Hematopoietic multipotent progenitor cell (in vitro differentiated cells): ENCODE results near the gene PHF13. TPM values are rescaled to one million over a fixed set of nuclear protein-coding genes. Genes with fewer than 3 reads are reported as not detected.

Experiments
- DNase-seq, 3 donors: peaks; one replicate each; pipeline ENCODE4 v3.0.0-alpha.2; 2011 to 2015; ENCODE audit warnings: low read depth in 2 of 3, low spot score in 2 of 3
- total RNA-seq: library from RNA; depleted of rRNA; stranded (reverse); fragments of >200 nt; gene quantifications from one replicate; pipeline ENCODE4 v1.2.3, GENCODE V29; 2012

The PHF13 gene
- total RNA-seq = 7.0 TPM

GRCh38 chr1:6613361-6614018 is at the start of gene PHF13:
PHF13 (plus strand) TSS chr1:6613731; CDS start chr1:6614067, 336 bp downstream.
- DNase-seq = peak; percentile 94 to 99 (median 98)

GRCh38 chr1:6569033-6569432 is 44.5 kb upstream of the PHF13 start:
- no peak for DNase-seq

GRCh38 chr1:6570100-6570499 is 43.4 kb upstream of the PHF13 start:
- DNase-seq = no peak

- DNase-seq = no peak
Measured at GRCh38 chr1:6570987-6571386, 42.5 kb upstream of the PHF13 start.

- DNase-seq = no peak
Measured at GRCh38 chr1:6572653-6573383, 40.7 kb upstream of the PHF13 start.

GRCh38 chr1:6574025-6574620 is 39.4 kb upstream of the PHF13 start:
- DNase-seq = no peak

- no peak for DNase-seq
Measured at GRCh38 chr1:6574818-6575217, 38.7 kb upstream of the PHF13 start.

- no peak for DNase-seq
Measured at GRCh38 chr1:6577831-6578525, 35.6 kb upstream of the PHF13 start.

- no peak for DNase-seq
Measured at GRCh38 chr1:6578624-6579373, 34.7 kb upstream of the PHF13 start.

- peak; percentile 90 to 97 (median 96) for DNase-seq
Measured at GRCh38 chr1:6579374-6580118, 34.0 kb upstream of the PHF13 start, which contains the start of gene ZBTB48. ZBTB48 (plus strand) TSS chr1:6579994; CDS start chr1:6580610, 616 bp downstream.

GRCh38 chr1:6580119-6580592 is 33.4 kb upstream of the PHF13 start:
- peak in 2 of 3 donors; percentile 40 to 66 for DNase-seq

- peak in 2 of 3 donors; percentile 38 to 40 for DNase-seq
Measured at GRCh38 chr1:6580593-6581409, 32.7 kb upstream of the PHF13 start.

GRCh38 chr1:6581561-6582305 is 31.8 kb upstream of the PHF13 start:
- peak in 1 of 3 donors; percentile 27 for DNase-seq

- DNase-seq = no peak
Measured at GRCh38 chr1:6582370-6582769, 31.2 kb upstream of the PHF13 start.

GRCh38 chr1:6584126-6585080 is 29.1 kb upstream of the PHF13 start:
- DNase-seq = peak in 1 of 3 donors; percentile 22

GRCh38 chr1:6585081-6585722 is 28.3 kb upstream of the PHF13 start:
- no peak for DNase-seq
